DND-41 (cell line): Measurements from ENCODE around the gene TRIP13.

ENCODE experiments used
- CTCF ChIP-seq: IDR thresholded peaks from 2 replicates; pipeline ENCODE4 v1.5.1; 2012; ENCODE audit warnings: borderline replicate concordance, low read length, moderate library complexity, mild to moderate bottlenecking; ENCODE audit not compliant: poor library complexity, severe bottlenecking; ENCODE audit errors: extremely low read depth
- EZH2 ChIP-seq: IDR thresholded peaks from 3 replicates; pipeline ENCODE4 v1.6.1; 2012; ENCODE audit warnings: borderline replicate concordance, low read depth, mild to moderate bottlenecking, moderate library complexity, low read length, inconsistent platforms; ENCODE audit not compliant: severe bottlenecking

DNA sequence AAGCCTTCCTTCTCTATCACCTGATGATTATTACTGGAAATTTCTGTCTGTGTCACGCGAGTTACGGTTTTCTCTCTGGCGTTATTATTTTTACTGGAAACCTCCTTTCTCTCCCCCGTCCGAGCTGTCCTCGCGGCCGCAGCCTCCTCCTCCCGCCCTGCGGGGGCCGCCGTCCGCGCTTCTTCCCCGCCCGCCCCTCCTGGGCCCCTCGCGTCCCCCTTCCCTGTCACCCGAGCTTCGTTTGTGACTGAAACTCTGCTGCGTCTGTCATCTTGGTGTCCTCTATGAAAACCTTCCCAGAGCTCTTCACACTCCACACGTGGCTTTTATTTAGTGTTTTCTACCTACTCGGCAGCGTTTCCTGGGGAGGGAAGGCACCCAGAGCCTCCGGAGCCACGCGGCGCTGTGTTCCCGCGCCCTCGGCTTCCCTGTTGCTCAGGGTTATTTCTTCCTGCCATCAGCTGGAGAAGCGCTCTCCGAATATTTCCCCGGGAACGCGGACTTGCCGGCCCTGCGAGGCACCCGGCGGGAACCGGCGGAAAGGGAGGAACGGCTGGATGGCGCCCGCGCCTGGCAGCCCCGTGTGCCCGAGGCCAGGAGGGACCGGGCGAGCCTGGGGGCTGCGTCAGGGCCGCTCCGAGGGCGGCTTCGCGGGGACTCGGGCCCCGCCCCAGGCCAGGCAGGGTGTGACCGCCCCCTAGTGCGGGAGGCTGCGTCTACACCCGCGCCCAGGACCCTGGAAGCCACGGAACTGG lies 33.9 kb downstream of the TRIP13 start:
- TF ChIP-seq CTCF (no peak), EZH2 (no peak)
